Colonic mucosa (tissue), 4 donors: ENCODE results near the gene RHOF. TPM values are rescaled to one million over a fixed set of nuclear protein-coding genes. Genes with fewer than 3 reads are reported as not detected.

Source experiments
- DNase-seq: peaks from one replicate; pipeline ENCODE4 v3.0.0-alpha.2; 2020
- H3K27ac ChIP-seq: fragments of 200-600 bp; one replicate; pipeline ENCODE4 v1.8.0; 2021
- H3K27me3 ChIP-seq: fragments of 200-600 bp; one replicate; pipeline ENCODE4 v1.8.0; 2021
- H3K36me3 ChIP-seq: fragments of 200-600 bp; one replicate; pipeline ENCODE4 v1.8.0; 2021
- H3K4me1 ChIP-seq: fragments of 200-600 bp; one replicate; pipeline ENCODE4 v1.8.0; 2021; ENCODE audit warnings: mild to moderate bottlenecking
- H3K4me3 ChIP-seq: fragments of 200-600 bp; one replicate; pipeline ENCODE4 v1.8.0; 2021
- H3K9ac ChIP-seq, 2 donors: one replicate each; pipeline ENCODE4 v1.7.0; 2013; ENCODE audit warnings: control low read depth in 2 of 2, low read depth in 2 of 2, low read length in 2 of 2
- H3K9me3 ChIP-seq: fragments of 200-600 bp; one replicate; pipeline ENCODE4 v1.8.0; 2021
- CTCF ChIP-seq: fragments of 200-600 bp; IDR thresholded peaks from one replicate; pipeline ENCODE4 v1.8.0; 2022; ENCODE audit warnings: antibody characterized with exemption, mild to moderate bottlenecking
- intact Hi-C: fragments of 100-400 bp; cut with DNase I; formaldehyde crosslinking; loops from one replicate; pipeline ENCODE4 v1.14.1; 2022
- total RNA-seq, 2 donors: library from RNA; stranded (reverse); fragmentation: NEBNext Ultra II Directional in 1 of 2; extraction: Animal tissue kit (Norgen Biotek cat#: 25700) in 1 of 2; gene quantifications; one replicate each; pipeline ENCODE4 v1.2.1, GENCODE V29; 2021
- donor health status: healthy.
- donor health status: DM: no; HTN: no; CAD: no.
- donor health status: DM: no; HTN: no; CAD: no.

Gene RHOF
- total RNA-seq, 2 donors from 2014 or later = 58.0 to 74.5 TPM

GRCh38 chr12:121729021-121729420 is 64.5 kb downstream of the RHOF start:
- no peak overlapping the region for H3K9ac ChIP-seq
- no peaks in the 10 kb centered on the region for H3K36me3 ChIP-seq
- H3K4me1 ChIP-seq = no peaks in the 10 kb centered on the region
- TF ChIP-seq CTCF = no peak
- no peak for DNase-seq
- intact Hi-C loops = no loop called here
- H3K9me3 ChIP-seq = no peaks in the 10 kb centered on the region
- H3K27me3 ChIP-seq = no peaks in the 10 kb centered on the region
- H3K4me3 ChIP-seq = no peak overlapping the region
- H3K27ac ChIP-seq = no peak overlapping the region

Other genes starting within 250 kb of the RHOF start
- 10 to 100 TPM; 14.7 to 24.5 TPM for gene KDM2B, start 212.7 kb downstream of the RHOF start, total RNA-seq
- gene ORAI1, start 167.2 kb downstream of the RHOF start, total RNA-seq = 10 to 100 TPM; 14.6 to 23.5 TPM
- not detected for gene MORN3, start 124.0 kb downstream of the RHOF start, total RNA-seq
- 1 to 10 TPM; 3.9 to 6.5 TPM for gene TMEM120B, start 80.9 kb downstream of the RHOF start, total RNA-seq
- 10 to 100 TPM; 20.4 to 25.4 TPM for gene SETD1B, start 10.3 kb upstream of the RHOF start, total RNA-seq
- under 1 TPM; 0.27 to 0.91 TPM for gene HPD, start 65.2 kb upstream of the RHOF start, total RNA-seq
- gene PSMD9, start 95.1 kb upstream of the RHOF start, total RNA-seq = 10 to 100 TPM; 46.1 to 68.3 TPM
- gene CFAP251, start 124.9 kb upstream of the RHOF start, total RNA-seq = under 1 TPM; 0.64 to 0.93 TPM
- gene BCL7A, start 228.2 kb upstream of the RHOF start, total RNA-seq = 10 to 100 TPM in 1 of 2 donors, 1 to 10 TPM in 1; 7.0 to 10.0 TPM